ENCODE measurements around the gene SPDYA.
"Not testable (repeated sequence)": the region's sequence is repeated elsewhere in the genome, so short reads cannot be mapped to it uniquely, and the experiment has no call there.

SPDYA gene

DNA sequence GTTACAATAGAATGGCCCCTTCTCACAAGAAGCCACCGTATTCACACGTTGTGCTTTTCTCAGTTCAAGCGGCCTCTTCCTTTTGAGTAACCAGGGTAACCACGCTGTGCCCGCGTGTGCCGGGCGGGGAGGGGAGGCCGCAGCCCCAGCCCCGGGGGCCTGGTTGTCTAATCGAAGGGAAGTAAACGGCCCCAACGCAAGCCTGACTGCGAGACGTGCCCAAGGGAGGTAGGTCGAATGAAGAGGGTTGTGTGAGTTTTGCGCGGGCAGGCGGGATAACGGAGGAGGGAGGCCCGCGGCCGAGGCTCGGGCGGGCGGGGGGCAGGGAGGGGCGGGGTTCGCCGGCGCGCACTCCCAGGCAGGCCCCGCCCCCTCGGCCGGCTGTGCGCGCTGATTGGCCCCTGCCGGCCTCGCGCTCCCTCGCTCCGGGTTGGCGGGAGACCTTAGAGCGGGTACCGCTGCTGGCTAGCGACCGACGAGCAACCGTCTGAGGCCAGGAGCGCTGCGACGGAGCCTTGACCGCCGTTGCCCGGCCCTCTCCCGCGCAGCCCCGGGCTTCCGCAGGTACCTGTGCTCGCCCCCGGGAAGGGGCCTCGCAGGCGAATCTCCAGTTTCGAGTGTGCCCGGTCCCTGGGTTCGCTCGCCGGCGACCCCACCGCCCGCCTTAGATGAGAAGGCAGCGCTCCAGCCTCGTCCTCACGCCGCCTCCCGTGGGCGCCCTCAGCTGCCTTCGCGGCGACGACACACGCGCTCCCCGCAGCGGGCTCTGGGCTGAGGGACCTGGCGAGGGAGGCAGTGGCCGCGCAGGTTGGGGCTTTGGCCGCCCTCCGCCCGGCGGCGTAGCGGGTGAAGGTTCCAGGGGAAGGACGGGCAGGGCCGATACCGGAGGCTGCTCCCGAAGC lies at the start of gene SPDYA:
Gene SPDYA (plus strand): TSS at position 451 of the 902 bp plus-strand sequence. CDS start 5,181 bp downstream, outside the sequence.
- peak; percentile 81 for DNase-seq

DNA sequence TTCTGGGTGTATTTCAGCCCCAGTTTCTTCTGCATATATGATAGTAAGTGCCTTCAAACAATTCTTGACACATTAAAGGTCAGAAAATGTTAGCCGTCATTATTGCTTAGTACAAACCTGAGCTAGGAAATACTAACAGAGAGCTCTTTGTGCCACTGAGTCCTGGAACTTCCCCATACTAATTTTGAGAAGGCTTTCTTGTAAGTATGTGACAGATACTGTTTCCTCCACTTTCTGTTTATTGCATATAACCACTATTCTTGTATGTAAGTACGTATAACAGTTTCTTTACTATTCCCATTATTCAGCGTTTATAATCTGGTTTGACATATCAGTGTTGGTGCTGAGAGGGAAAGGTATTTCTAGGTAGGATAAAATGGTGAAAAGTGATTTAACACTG lies 49.2 kb upstream of the SPDYA start:
- no peak for DNase-seq

DNA sequence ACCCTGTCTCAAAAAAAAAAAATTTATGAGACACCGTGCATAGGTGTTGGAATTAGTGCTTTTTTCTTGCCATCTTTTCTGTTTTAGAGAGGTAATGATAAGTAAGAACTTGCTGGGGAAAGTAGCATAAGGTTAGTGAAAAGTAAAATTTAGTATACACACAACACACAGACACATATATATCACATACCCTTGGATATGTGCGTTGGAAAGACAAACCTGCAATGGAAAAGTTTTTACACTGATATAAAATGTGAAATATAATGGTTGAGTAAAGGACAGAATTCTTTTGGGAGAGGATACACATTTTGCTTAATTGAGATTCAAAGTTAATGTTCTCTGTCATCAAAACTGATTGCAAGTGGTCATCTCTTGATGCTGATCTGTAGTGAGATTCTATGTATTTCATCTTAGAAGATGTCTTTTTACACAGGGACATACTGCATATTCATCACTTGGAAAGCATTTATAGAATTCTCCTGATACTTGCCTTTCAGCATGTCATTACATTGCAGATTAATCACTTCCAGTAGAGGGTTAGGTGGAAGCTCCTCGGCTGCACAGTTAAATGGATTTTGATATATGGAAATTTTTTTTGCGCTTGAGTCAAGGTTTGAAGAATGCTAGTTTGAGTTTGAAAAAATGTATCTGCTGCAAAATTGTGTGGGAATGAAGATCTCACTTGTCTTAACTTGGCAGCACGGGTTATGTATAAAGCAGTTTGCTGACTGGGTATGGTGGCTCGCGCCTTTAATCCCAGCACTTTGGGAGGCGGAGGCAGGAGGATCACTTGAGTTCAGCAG lies 45.5 kb upstream of the SPDYA start:
- DNase-seq = no peak

DNA sequence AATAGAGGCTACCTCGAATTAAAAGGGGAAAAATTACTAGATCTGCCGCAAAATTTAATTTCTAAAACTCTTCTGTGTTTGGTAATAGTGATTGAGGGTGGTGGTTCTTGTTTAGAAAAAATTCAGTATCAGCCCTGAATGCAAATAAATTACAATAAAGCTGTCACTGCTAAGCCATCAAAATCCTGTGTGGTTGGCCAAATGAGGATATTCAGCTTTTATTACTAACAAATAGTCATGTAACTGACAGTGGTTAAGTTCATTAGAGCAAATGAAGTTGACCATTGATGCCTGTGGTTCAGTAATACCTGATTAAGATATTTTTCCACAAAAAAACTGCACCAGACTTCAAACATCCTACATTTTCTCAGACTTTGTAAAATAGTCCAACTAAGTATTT lies 44.6 kb upstream of the SPDYA start:
- no peak for DNase-seq

DNA sequence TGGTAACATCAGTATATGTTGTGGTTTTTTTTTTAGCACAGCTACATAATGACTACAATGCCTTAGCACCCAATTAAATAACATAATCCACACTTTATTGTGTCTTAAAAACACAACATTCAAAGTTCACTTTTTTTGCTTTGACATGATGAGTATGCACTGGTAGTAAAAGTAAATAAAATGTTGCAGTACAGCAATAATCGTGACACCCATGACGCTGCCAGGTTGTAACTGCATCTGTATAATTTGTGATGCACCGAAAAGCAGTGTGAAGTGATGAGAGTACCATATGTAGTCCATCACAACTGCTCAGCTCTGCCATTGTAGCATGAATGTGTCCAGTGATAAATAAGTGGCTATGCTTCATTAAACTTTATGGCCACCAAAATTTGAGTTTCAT lies 43.3 kb upstream of the SPDYA start:
- no peak for DNase-seq

DNA sequence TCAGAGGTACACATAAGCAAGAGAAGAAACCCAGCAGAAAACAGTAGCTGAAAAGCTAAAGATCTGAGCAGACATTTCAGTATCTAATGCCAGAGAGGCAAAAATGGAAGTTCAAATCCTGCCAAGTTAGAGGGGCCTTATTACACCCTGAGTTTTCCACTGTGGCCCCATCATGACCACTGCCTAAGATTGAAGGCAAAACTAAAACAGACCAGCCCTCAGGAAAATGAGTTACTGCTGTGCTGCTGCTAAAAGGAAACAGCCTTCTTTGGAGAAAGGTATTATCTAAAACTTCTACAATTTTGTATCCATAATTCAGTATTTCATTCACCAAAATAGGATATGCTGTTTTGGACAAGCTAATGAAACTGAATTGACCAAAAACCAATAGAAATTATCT lies 42.2 kb upstream of the SPDYA start:
- no peak for DNase-seq

DNA sequence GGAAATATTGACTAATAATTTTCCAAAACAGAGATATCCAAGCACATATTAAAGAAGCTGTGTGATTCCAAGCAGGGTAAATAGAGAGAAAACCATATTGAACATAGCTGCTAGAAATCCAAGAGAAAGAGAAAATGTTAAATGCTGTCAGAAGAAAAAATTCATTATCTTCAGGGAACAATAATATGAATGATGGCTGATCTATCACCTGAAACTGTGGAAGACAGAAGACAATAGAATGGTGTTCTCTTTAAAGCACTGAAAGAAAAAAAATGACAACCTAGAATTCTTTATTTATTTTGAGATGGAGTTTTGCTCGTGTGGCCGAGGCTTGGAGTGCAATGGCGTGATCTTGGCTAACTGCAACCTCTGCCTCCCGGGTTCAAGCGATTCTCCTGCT lies 41.7 kb upstream of the SPDYA start:
- DNase-seq = no peak

DNA sequence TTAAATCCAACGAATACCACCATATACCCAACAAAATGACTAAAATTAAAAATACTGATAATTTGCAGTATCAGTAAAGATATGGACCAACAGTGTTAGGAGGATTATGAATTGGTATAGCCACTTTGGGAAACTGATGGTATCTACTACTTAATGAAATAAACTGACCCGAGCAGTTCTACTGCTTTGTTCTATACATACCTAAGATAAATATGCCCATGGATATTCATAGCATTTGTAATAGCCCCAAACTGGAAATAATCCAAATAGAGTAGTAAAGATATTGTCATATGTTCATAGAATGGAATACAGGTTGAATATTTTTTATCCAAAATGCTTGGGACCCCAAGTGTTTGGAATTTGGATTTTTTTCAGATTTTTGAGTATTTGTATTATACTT lies 38.3 kb upstream of the SPDYA start:
- DNase-seq = no peak

DNA sequence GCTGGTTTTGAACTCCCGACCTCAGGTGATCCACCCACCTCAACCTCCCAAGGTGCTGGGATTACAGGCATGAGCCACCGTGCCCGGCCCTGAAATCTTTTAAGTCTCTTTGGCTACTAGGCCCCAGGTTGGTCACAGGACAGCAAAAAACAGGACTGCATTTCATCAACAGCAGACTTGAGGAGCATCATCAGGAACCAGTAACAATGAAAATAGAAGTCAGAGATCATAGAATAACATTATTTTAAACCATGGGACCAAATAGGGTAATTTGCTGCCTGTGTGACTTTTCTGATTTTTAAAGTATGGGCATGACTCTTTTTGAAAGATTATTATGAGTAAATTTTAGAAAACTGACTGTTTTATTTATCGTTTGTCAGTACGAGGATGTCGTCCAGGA lies 34.2 kb upstream of the SPDYA start:
- no peak for DNase-seq

DNA sequence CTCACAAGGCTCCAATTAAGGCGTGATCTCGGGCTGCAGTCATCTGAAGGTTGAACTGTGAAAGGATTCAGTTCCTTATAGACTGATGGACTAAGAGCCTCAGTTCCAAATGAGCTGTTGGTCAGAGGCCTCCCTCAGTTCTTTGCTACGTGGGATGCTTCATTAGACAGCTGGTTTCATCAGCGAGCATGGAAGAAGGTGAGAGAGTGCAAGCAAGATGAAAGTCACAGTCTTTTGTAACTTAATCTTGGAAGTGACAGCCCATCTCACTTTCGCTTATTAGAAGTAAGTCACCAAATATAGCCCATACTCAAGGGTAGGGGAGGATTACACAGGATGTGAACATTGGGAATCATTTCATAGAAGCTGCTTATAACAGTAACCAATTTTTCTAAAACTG lies 32.2 kb upstream of the SPDYA start:
- no peak for DNase-seq

DNA sequence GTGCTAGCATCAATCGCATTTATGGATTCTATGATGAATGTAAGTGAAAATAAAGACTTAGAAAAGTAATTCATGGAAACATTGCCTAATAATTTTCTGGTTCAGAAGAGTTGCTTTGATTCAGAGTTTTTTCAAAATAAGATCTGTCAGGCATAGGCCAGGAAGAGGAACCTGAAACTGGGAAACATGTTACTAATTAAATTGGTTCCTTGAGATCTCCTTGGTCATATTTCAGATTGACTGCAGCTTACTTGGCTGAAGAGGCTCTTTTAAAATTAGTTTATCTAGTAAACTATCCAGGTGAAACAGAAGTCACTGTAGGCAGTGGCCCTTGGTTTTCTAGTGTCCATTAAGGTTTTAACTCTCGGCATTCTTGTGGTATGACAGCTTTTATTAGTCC lies 31.6 kb upstream of the SPDYA start:
- DNase-seq = no peak

DNA sequence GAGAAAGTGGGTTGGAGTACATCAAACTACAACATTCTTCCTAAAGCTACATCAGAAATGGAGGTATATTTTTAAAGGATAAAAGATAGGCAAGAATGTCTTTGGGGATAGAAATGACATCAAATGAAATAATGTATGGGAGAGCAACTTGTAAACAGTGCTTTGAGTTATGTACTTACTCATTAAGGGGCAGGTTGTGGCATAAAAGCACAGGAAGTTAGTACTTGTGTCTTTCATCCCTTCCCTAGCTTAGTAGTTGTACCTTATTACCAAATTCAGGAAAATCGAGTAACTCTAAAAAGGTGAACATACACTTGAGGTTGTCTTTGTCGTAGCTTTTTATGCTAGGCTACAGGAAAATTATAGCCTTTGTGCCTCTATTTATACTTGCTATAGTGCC lies 30.1 kb upstream of the SPDYA start:
- no peak for DNase-seq

DNA sequence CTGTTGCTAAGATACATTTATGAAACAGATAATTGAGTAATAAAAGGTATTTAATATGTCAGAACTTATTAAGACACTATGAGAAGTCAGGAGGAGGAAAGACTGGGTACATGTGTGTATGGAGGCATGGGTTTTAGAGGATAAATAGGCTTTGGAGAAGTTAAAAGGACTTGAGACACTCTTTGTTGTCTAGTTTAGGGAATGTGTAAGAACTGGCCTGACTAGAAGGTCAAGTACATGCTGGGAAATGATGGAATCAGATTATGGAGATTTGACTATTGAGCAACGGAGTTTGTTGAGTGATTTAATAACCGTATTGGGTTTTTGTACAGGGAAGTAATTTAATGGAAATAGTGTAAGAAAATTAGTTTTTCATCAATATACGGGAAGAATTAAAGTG lies 28.2 kb upstream of the SPDYA start:
- DNase-seq = no peak

DNA sequence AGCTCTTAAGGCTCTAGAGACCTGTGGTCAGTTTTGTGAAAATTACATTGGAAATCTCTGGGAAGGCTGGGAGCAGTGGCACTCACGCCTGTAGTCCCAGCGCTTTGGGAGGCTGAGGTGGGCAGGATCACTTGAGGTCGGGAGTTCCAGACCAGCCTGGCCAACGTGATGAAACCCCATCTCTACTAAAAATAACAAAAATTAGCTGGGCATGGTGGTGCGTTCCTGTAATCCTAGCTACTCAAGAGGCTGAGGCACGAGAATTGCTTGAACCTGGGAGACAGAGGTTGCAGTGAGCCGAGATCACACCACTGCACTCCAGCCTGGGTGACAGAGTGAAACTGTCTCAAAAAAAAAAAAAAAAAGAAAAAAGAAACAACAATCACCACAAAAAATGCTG lies 26.1 kb upstream of the SPDYA start:
- DNase-seq = not testable (repeated sequence)

DNA sequence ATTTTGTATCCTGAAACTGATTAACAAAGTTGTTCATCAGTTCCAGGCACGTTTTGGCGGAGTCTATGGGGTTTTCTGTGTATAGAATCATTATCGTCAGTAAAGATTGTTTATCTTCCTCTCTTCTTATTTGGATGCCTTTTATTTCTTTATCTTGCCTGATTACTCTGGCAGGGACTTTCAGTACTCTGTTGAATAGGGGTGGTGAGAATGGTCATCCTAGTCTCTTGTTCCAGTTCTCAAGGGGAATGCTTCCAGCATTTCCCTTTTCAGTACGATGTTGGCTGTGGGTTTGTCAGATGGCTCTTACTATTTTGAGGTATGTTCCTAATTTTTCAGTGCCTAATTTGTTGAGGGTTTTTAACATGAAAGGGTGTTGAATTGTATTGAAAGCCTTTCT lies 14.0 kb upstream of the SPDYA start:
- DNase-seq = no peak

DNA sequence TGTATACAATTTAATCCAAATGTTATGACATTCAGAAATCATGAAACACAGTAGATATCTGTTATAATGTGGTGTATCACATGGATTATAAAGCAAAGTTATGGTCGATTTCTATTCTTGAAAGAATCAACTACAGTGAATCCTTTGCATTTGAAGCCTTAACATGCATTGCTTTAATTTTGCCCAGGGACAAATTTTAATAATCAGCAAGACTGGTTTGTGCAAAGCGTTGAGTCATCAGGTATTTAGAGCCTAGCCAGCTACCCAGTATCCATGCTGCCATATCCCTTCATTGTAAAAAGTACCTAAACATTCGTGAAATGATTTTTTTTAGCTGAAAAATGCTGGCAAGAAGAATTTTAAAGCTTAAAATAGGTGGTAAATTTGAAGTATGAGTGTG lies 8.9 kb upstream of the SPDYA start:
- no peak for DNase-seq

DNA sequence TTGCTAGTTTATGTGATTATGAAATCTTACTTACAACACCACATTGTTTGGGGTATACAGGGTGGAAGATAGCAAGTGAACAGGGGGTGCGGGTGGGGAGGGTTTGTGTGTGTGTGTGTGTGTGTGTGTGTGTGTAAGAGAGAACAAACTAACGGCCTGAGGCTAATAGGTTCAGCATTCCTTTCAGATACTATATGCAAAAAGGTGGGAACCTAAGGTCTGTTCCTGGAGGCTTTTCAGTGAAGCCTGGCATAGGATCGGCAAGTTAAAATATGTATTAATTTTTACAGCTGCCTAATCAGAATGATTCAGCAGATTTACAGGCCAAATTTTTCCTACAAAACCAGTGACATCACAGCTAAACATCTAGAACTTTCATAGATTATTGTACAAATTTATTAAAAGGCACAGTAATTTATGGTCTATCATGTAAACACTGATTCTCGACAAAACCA lies 7.6 kb upstream of the SPDYA start:
- no peak for DNase-seq

DNA sequence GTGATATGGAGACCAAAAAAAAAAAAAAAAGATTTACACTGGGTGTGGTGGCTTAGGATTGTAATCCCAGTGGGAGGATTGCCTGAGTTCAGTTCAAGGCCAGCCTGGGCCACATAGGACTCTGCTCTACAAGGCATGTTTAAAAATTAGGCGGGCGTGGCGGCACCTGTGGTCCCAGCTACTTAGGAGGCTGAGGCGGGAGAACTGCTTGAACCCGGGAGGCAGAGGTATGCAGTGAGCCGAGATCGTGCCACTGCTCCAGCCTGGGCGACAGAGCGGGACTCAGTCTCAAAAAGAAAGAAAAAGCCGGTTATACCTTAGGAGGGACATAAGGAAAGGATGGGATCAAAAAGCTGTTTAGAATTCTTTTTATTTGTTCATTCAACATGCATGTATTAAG lies 707 bp upstream of the SPDYA start:
- no peak for DNase-seq

DNA sequence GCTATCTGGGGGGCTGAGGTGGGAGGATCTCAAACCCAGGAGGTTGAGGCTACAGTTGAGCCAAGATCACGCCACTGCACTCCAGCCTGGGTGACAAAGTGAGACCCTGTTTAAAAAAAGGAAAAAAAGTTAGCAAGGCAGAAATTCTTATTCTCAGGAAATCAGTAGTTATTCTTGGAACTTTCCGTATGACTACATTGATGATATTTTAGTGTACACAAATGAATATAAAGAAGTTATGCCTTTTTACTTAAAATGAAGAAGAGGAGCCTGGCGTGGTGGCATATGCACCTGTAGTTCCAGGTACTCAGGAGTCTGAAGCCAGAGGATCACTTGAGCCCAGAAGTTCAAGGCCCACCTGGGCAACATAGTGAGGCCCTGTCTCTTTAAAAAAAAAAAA lies 7.4 kb downstream of the SPDYA start:
- no peak for DNase-seq

DNA sequence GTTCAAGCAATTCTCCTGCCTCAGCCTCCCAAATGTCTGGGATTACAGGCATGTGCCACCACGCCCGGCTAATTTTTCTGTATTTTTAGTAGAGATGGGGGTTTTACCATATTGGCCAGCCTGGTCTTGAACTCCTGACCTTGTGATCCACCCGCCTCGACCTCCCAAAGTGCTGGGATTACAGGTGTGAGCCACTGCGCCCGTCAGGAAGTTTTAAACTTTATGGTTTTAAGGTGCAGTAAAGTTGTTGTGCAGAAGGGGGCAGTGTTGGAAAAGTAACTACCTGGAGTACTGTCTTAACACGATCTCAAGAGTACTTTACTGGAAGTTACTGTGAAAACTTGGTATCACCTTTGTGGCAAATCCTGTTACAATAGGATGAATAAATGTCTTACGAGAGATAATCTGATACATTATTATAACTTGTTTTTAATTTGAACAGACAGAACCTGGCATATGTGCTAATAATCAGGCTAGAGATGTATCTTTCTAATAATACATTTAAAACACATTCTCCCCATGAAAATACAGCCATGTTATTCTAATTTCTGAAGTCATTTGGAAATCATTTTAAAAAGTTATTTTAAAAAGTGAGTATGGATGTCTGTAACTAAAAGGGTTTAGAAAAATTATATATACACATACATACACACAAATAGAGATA lies 10.8 kb downstream of the SPDYA start:
- peak; percentile 53 for DNase-seq

DNA sequence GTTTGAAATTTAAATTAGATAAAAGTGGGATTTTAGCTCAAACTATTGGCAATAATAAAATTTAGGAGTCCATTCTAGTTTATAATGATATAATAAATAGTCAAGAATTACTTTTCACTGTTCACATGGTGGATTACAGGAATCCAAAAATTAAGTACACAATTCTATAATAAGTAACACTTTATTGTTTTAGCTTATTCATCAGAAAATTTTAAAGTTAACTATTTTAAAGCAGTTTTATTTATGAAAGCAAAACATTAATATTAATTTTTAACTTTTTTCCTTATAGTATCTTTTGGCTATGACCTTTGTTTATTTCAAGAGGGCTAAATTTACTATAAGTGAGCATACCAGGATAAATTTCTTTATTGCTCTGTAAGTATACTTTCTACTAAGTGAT lies 11.4 kb downstream of the SPDYA start:
- DNase-seq = no peak

DNA sequence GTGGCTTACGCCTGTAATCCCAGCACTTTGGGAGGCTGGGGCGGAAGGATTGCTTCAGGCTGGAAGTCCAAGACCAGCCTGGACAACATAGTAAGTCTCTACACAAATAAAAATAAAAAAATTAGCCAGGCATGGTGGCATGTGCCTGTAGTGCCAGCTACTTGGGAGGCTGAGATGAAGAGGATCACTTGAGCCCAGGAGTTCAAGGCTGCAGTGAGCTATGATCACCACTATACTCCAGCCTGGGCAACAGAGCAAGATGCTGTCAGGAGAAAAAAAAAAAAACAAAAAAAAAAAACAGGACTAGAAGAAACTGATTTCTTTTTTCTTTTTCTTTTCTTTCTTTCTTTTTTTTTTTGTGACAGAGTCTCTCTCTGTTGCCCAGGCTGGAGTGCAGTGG lies 13.6 kb downstream of the SPDYA start:
- no peak for DNase-seq

DNA sequence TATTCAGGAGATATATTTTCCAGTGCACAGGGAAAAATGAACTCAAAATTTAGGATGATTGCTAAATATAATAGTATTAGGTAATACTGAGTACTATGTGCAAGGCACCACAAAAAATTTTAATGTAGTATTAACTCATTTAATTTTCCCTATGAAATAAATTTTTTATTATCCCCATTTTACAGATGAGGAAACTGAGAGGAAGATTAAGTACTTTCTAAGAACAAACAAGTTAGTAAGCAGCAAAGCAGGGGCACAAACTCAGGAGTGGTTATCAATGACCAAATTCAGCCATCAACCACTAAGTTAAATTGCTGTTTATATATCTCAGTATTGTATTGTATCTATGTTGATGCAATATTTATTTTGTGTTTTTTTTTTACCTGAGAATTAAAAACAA lies 14.2 kb downstream of the SPDYA start:
- no peak for DNase-seq

DNA sequence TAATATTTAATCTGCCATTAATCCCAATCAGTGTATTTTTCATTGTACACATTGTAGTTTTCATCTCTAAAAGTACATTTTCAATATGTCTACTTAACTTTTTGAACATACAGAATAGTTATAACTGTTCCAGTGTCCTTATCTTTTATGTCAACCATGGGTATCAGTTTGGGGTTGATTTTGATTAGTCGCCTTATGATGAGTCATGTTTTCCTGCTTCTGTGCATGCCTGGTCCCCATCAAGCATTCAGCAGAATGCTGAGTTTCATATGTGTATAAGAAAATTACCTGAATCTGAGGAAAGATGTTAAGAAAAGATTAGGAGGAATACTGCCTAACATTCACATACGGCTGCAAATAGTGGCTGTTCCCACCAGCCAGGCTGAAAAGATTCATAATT lies 17.7 kb downstream of the SPDYA start:
- no peak for DNase-seq
